Aorta (tissue), 5 donors: ENCODE results near the gene STX3. TPM values are rescaled to one million over a fixed set of nuclear protein-coding genes. Genes with fewer than 3 reads are reported as not detected.

Experiments
- ATAC-seq: fragments of 200-7000 bp; cut with Tn5 transposase; one replicate; pipeline ENCODE4 v1.9.1; 2022; ENCODE audit warnings: moderate library complexity; ENCODE audit not compliant: low FRiP score
- DNase-seq, 2 donors: peaks; one replicate each; pipeline ENCODE4 v3.0.0-alpha.2; 2020
- H3K27ac ChIP-seq, 2 donors: one replicate each; pipeline ENCODE4 v1.5.1; 2013; ENCODE audit warnings: low read length in 2 of 2, mild to moderate bottlenecking in 2 of 2, moderate library complexity in 2 of 2, control low read depth in 1 of 2, inconsistent platforms in 1 of 2, low read depth in 1 of 2
- H3K27me3 ChIP-seq, 2 donors: one replicate each; pipeline ENCODE4 v1.6.1; 2013; ENCODE audit warnings: control low read depth in 1 of 2, low read length in 1 of 2, mild to moderate bottlenecking in 1 of 2, moderate library complexity in 1 of 2; ENCODE audit not compliant: insufficient read depth in 2 of 2, control insufficient read depth in 1 of 2
- H3K36me3 ChIP-seq, 2 donors: one replicate each; pipeline ENCODE4 v1.6.1; 2013; ENCODE audit warnings: control low read depth in 1 of 2, low read length in 1 of 2, mild to moderate bottlenecking in 1 of 2; ENCODE audit not compliant: insufficient read depth in 2 of 2, control insufficient read depth in 1 of 2
- H3K4me1 ChIP-seq, 2 donors: one replicate each; pipeline ENCODE4 v1.6.1; 2013; ENCODE audit warnings: low read length in 2 of 2, control low read depth in 1 of 2, mild to moderate bottlenecking in 1 of 2, moderate library complexity in 1 of 2; ENCODE audit not compliant: insufficient read depth in 2 of 2, control insufficient read depth in 1 of 2
- H3K4me3 ChIP-seq, 2 donors: one replicate each; pipeline ENCODE4 v1.5.1; 2013; ENCODE audit warnings: low read length in 2 of 2, control low read depth in 1 of 2, mild to moderate bottlenecking in 1 of 2
- H3K9me3 ChIP-seq: one replicate; pipeline ENCODE4 v1.6.1; 2013; ENCODE audit warnings: mild to moderate bottlenecking, low read length; ENCODE audit not compliant: control insufficient read depth
- WGBS, 2 donors: extraction: QIAGEN DNeasy Blood & Tissue Kit; methylation state at CpG; one replicate each; pipeline ENCODE4 v1.1.7; 2013; 5-methylcytosine and 5-hydroxymethylcytosine counted together
- intact Hi-C, 2 donors: fragments of 100-400 bp; cut with DNase I; formaldehyde crosslinking; loops; one replicate each; pipeline versions ENCODE4 v1.14.2 to v1.15.0; 2022
- long read RNA-seq, 2 donors: library from polyadenylated mRNA; unstranded; transcript quantifications; one replicate each; pipeline ENCODE4 v2.0.0, GENCODE V29; 2020 to 2021
- polyA plus RNA-seq, 2 donors: library from polyadenylated mRNA; stranded (reverse); fragments of 200-250 nt; gene quantifications; one replicate each; pipeline ENCODE4 v1.2.3, GENCODE V29; 2013
- total RNA-seq, 2 donors: library from RNA; stranded (reverse); fragmentation: NEBNext Ultra II Directional; extraction: Animal tissue kit (Norgen Biotek cat#: 25700); gene quantifications; one replicate each; pipeline ENCODE4 v1.2.1, GENCODE V29; 2021
- donor health status: healthy with polysubstance abuse.
- donor health status: Bipolar disorder and iron deficiency.
- donor health status: DM: no; HTN: no; CAD: no.
- donor health status: DM: no; HTN: no; CAD: no.
- donor health status: DM: yes; HTN: yes; CAD: no.

The STX3 gene
- total RNA-seq (10 to 100 TPM; 22.5 to 23.2 TPM), polyA plus RNA-seq (10 to 100 TPM; 12.7 to 21.0 TPM)
- long read RNA-seq, donor 1, transcript STX3-201 (11 exons, 3,299 nt): major isoform, 20 of 48 reads
- long read RNA-seq, donor 1, partial matches to known transcripts: 12 of 48 reads
- long read RNA-seq, donor 1, other reads (novel, unspliced or antisense): 14 of 48 reads
- long read RNA-seq, donor 2, transcript STX3-201 (11 exons, 3,299 nt): major isoform, 15 of 24 reads
- long read RNA-seq, donor 2, partial matches to known transcripts: 3 of 24 reads
- long read RNA-seq, donor 2, other reads (novel, unspliced or antisense): 5 of 24 reads

DNA sequence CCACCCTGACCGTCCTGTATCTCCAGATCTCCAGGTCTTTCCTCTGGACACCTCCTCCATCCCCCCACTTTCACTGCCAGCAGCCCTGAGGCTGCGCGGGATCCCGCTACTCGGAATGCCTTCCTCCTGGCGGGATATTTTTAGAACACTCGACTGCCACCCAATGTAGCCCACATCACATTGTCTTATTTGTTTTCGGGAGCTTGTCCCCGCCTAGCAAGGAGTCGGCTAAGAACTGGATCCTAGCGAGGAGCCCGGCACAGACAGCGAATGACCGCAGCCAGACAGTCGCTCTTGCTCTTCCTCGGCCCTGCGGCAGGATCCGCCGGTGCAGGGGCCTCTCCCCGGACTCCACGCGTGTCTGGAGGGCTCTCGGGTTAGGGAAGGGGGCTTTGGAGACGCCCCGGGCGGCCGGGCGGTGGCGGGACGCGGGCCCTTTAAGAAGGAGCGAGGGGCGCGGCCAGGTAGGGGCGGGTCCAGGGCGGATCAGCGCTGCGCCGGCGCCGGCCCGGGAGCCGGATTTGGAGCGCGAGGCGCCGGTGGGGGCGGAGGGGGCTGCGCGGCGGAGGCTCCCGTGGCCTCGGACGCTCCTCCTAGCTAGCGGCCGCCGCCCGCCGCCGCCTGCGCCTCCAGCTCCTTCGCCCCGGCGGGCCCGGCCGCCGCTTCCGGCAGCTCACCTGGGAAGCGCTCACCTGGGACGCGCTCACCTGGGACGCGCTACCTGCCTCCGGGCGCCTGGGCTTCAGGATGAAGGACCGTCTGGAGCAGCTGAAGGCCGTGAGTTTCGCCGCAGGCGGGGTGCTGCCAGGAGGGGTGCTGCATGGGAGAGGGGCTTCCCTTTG lies at the start of gene STX3:
Gene STX3 (plus strand): TSS at position 518 of the 842 bp plus-strand sequence. CDS start 230 bp downstream, at position 748.
- DNase-seq (peak; percentile 78 to 91), ATAC-seq (peak; percentile 89)
- peak within 1 kb of the TSS; percentile 91 to 95 for H3K4me3 ChIP-seq
- 0% methylated on average over 46 to 80 of the region's 80 CpGs for WGBS, 2 donors
- H3K36me3 ChIP-seq: peaks cover 0 to 2% of the 10 kb centered on the region in 2 donors
- H3K27ac ChIP-seq: peak within 1 kb of the TSS; percentile 49 to 98
- no peaks in the 10 kb centered on the region for H3K9me3 ChIP-seq
- no peaks in the 10 kb centered on the region for H3K27me3 ChIP-seq
- intact Hi-C loops: loop anchor here (1.0 to 10.0 kb wide), 6 partner anchors 47 to 203 kb away; partner anchors contain the start of genes MRPL16 (in 1 of the 2) and PATL1 (in 1 of the 2)
- peaks cover 0 to 2% of the 10 kb centered on the region in 2 donors for H3K4me1 ChIP-seq

DNA sequence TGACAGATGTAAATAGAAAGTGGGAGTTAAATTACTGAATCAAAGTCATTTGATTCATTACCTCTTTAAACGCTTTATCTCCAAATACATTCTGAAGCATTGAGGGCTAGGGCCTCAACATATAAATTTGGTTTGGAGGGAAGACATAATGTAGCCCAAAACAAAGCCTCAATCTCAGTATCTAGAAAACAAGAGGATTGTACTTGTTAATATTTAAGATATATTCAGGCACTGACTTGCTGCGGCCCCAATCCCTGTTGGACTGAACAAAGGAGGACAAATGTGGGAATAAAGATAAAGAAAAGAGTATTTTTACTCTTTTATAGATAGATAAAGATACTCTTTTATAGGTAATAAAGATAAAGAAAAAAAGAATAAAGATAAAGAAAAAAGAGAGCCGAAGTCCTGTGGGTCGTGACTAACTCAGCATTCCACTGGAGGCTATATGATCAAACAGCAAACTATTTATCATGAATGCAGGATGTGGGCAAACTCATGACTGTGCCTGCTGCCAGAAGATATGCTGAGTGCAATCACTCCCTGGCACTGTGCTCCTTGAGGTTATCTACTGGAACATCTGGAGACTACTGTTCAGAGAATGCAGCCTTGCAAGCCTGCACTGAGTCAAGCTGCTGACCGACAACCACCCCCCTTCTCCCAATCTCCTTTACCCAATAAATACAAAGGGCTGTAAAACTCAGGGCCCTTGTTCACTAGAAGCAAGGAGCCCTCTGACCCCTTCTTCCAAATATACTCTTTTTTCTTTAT lies 48.5 kb upstream of the STX3 start:
- H3K27me3 ChIP-seq: no peaks in the 10 kb centered on the region
- H3K9me3 ChIP-seq: no peaks in the 10 kb centered on the region
- WGBS, 2 donors: 80 to 86% methylated on average over 5 of the region's 5 CpGs
- ATAC-seq: no peak
- intact Hi-C loops: no loop called here
- no peak overlapping the region for H3K4me3 ChIP-seq
- no peaks in the 10 kb centered on the region for H3K4me1 ChIP-seq
- DNase-seq: no peak
- no peaks in the 10 kb centered on the region for H3K36me3 ChIP-seq
- no peak overlapping the region for H3K27ac ChIP-seq

DNA sequence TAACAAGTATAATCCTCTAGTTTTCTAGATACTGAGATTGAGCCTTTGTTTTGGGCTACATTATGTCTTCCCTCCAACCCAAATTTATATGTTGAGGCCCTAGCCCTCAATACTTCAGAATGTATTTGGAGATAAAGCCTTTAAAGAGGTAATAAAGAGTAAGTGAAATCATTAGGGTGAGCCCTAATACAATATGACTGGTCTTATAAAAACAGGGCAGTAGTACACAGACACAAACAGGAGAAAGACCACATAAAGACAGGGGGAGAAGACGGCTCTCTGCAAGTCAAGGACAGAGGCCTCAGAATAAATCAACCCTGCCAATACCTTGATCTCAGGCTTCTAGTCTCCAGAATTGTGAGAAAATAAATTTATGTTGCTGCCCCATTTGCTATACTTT lies 47.8 kb upstream of the STX3 start:
- Histone ChIP-seq H3K27me3 (no peaks in the 10 kb centered on the region), H3K9me3 (no peaks in the 10 kb centered on the region), H3K27ac (no peak overlapping the region), H3K4me1 (no peaks in the 10 kb centered on the region), H3K4me3 (no peak overlapping the region), H3K36me3 (no peaks in the 10 kb centered on the region)
- 77 to 86% methylated on average over 1 of the region's 1 CpG for WGBS, 2 donors
- no peak for ATAC-seq
- no peak for DNase-seq
- intact Hi-C loops: no loop called here

DNA sequence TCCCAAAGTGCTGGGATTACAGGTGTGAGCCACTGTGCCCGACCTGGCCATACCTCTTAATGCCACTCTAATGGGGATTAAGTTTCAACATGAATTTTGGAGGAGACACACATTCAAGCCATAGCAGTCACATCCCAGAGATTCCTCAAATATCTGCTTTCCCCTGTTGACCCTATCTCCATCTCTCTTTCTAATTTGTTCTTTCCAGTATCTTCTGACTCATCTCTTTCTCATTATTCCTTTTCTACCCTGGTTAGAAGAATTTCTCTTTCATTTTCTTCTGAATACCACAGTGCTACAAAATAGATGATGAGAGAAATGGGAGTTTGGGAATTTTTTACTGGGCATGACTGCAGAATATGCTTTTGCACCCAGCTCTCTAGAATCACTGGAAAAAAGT lies 46.6 kb upstream of the STX3 start:
- ATAC-seq (no peak), DNase-seq (no peak)
- no peaks in the 10 kb centered on the region for H3K36me3 ChIP-seq
- no peaks in the 10 kb centered on the region for H3K9me3 ChIP-seq
- intact Hi-C loops: no loop called here
- H3K4me1 ChIP-seq: no peaks in the 10 kb centered on the region
- H3K27me3 ChIP-seq: no peaks in the 10 kb centered on the region
- WGBS, 2 donors: 58% methylated on average over 1 of the region's 1 CpG
- no peak overlapping the region for H3K4me3 ChIP-seq
- H3K27ac ChIP-seq: no peak overlapping the region

DNA sequence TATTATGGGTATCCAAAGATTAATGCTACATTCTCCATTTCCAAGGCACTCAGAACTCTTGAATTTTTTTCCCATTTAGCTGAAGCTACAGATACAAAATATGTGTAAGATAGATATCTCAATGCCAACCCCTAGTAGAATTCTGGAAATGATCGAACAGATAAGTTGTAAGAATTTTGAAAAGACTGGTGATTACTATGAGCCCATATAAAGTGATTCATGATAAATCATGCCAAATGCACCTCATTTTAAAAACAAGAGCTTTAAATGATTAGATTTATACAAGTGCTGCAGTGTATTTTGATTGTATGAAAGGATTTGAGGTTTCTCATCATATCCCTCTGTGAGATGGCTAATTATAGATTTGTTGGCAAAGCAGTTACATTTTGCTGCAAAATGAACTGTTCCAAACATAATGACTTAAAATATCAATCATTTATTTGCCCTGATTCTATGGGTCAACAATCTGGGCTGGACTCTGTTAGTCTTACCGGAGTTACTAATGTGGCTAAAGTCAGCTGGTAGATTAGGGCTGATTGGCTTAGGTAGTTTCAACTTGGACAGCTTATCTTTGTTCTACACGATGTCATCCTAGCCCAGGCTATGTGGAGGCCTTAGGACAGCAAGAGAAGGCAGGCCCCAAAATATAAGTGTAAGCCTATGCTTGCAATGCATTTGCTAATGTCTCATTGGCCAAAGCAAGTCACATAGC lies 44.9 kb upstream of the STX3 start:
- no peak for ATAC-seq
- Histone ChIP-seq H3K4me3 (no peak overlapping the region), H3K4me1 (no peaks in the 10 kb centered on the region), H3K27me3 (no peaks in the 10 kb centered on the region), H3K9me3 (no peaks in the 10 kb centered on the region), H3K27ac (no peak overlapping the region), H3K36me3 (no peaks in the 10 kb centered on the region)
- intact Hi-C loops: no loop called here
- WGBS, 2 donors: 6 to 12% methylated on average over 3 of the region's 3 CpGs
- no peak for DNase-seq

DNA sequence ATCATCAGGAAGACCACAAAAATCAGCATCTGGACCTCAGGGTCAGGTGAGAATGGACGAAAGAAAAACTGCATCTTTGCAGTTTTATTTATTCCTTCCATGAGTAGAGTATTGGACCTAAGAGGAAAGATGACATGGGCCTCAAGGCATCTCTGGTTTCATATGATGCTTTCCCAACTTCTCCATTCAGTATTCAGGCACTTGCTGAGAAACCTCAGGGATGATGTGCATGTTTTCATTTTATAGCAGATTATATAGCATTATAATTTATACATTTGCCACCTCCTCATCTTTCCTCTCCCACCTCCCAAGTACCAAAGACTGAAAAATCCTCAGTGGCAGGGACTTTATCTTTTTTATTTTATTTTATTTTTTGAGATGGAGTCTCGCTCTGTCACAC lies 41.4 kb upstream of the STX3 start, which contains the start of gene OR10V1:
Gene OR10V1 (minus strand): TSS at position 101 of the 400 bp plus-strand sequence. CDS start 0 bp downstream, at position 101.
- intact Hi-C loops: no loop called here
- ATAC-seq (no peak), DNase-seq (no peak)
- Histone ChIP-seq H3K27ac (no peak within 1 kb of the TSS), H3K36me3 (no peaks in the 10 kb centered on the region), H3K27me3 (peaks cover 0 to 1% of the 10 kb centered on the region in 2 donors), H3K4me3 (no peak within 1 kb of the TSS), H3K4me1 (no peaks in the 10 kb centered on the region), H3K9me3 (no peaks in the 10 kb centered on the region)
- 82 to 87% methylated on average over 2 of the region's 2 CpGs for WGBS, 2 donors

DNA sequence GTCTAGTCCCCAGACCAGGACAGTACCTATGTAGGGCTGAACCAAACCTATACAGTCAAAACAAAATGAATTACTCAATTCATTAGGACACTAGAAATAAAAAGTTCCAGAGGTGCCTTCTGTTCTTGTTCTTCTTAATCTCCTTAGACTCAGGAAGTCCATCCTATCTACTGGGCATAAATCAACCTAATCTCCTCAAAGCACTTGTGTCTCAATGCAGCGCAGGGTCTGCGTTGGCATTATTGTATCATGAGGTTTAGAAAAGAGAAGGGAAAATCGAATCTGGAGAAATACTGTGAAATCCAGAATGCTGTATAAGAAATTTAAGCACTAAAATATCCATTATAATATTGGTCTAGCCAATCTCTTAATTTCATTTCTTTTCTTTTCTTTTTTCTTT lies 39.1 kb upstream of the STX3 start:
- no peaks in the 10 kb centered on the region for H3K36me3 ChIP-seq
- intact Hi-C loops: no loop called here
- H3K27me3 ChIP-seq: peaks cover 0 to 1% of the 10 kb centered on the region in 2 donors
- H3K9me3 ChIP-seq: no peaks in the 10 kb centered on the region
- H3K4me3 ChIP-seq: no peak overlapping the region
- no peak overlapping the region for H3K27ac ChIP-seq
- H3K4me1 ChIP-seq: no peaks in the 10 kb centered on the region
- ATAC-seq (no peak), DNase-seq (no peak)
- WGBS, 2 donors: 73 to 77% methylated on average over 3 of the region's 3 CpGs

DNA sequence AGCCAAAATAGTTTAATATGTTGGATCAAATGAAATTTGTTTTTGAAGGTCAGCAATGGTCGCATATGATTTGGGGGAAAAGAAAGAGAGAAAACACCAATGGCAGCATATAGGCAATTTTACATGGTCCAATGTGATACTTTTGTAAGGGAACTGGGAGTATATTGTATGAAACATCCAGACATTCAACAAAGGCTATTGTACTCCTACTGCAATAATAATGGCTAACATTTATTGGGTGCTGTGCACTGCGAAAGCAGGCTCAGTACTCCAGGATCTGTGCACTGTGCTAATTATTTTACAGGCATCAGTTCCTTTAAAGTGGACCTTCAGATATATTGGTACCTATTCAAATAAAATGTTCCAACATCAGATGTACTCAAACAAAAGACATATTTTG lies 35.6 kb upstream of the STX3 start:
- no peak for ATAC-seq
- H3K4me3 ChIP-seq: no peak overlapping the region
- WGBS, 2 donors: 76 to 80% methylated on average over 2 of the region's 2 CpGs

More for the DNA sequence above, 35.6 kb upstream of the STX3 start:
- no peaks in the 10 kb centered on the region for H3K9me3 ChIP-seq
- H3K27me3 ChIP-seq: peaks cover 0 to 1% of the 10 kb centered on the region in 2 donors
- no peak for DNase-seq
- no peaks in the 10 kb centered on the region for H3K36me3 ChIP-seq
- H3K4me1 ChIP-seq: no peaks in the 10 kb centered on the region
- H3K27ac ChIP-seq: no peak overlapping the region
- intact Hi-C loops: no loop called here
